H1 (cell line): ENCODE results near the gene USP3. TPM values are rescaled to one million over a fixed set of nuclear protein-coding genes. Genes with fewer than 3 reads are reported as not detected.

Experiments used
- CHD7 ChIP-seq: fragments of 300-600 bp; sonication (generic); IDR thresholded peaks from 2 replicates; pipeline ENCODE4 v1.7.1; 2012; ENCODE audit warnings: low read length, moderate library complexity, mild to moderate bottlenecking, inconsistent platforms; ENCODE audit not compliant: insufficient replicate concordance
- JUND ChIP-seq: IDR thresholded peaks from 2 replicates; pipeline ENCODE4 v1.6.1; 2011; ENCODE audit warnings: mild to moderate bottlenecking, improper control_type of control experiment, low read length
- MAX ChIP-seq: IDR thresholded peaks from 2 replicates; pipeline ENCODE4 v1.6.1; 2012; ENCODE audit warnings: inconsistent platforms
- SAP30 ChIP-seq: fragments of 300-600 bp; sonication (generic); IDR thresholded peaks from 2 replicates; pipeline ENCODE4 v1.7.1; 2012; ENCODE audit warnings: low read length, moderate library complexity, mild to moderate bottlenecking, inconsistent platforms; ENCODE audit not compliant: insufficient read depth, insufficient replicate concordance
- ZNF274 ChIP-seq: IDR thresholded peaks from 2 replicates; pipeline ENCODE4 v1.7.0; 2012; ENCODE audit warnings: low read length, borderline replicate concordance; ENCODE audit errors: extremely low read depth
- polyA plus RNA-seq, 7 experiments: library from polyadenylated mRNA; depleted of rRNA in 3 of 7; stranded (reverse) in 5 of 7; unstranded in 2 of 7; fragments of >200 nt in 5 of 7; fragments of 200-250 nt in 2 of 7; gene quantifications; 1 replicate in 5 of 7; 2 replicates in 1 of 7; 4 replicates in 1 of 7; pipeline versions ENCODE4 v1.2.1 to v1.2.3, GENCODE V29; 2011 to 2013; ENCODE audit warnings: missing spikeins in 2 of 7, mixed read lengths in 2 of 7
- total RNA-seq: library from RNA; stranded (reverse); fragmentation: NEBNext Ultra II Directional; extraction: Animal tissue kit (Norgen Biotek cat#: 25700); gene quantifications from 2 replicates; pipeline ENCODE4 v1.2.1, GENCODE V29; 2021
- TF ChIP-seq, protein P1 (sequence below): IDR thresholded peaks from 2 replicates; pipeline ENCODE4 v1.6.1; 2011; ENCODE audit warnings: low read length, improper control_type of control experiment

The USP3 gene
- total and polyA plus RNA-seq, 2 of the 8 experiments (the other 6 are each of a cell fraction or from before 2014, with no cell fraction given), result 15.5 to 16.2 TPM

DNA sequence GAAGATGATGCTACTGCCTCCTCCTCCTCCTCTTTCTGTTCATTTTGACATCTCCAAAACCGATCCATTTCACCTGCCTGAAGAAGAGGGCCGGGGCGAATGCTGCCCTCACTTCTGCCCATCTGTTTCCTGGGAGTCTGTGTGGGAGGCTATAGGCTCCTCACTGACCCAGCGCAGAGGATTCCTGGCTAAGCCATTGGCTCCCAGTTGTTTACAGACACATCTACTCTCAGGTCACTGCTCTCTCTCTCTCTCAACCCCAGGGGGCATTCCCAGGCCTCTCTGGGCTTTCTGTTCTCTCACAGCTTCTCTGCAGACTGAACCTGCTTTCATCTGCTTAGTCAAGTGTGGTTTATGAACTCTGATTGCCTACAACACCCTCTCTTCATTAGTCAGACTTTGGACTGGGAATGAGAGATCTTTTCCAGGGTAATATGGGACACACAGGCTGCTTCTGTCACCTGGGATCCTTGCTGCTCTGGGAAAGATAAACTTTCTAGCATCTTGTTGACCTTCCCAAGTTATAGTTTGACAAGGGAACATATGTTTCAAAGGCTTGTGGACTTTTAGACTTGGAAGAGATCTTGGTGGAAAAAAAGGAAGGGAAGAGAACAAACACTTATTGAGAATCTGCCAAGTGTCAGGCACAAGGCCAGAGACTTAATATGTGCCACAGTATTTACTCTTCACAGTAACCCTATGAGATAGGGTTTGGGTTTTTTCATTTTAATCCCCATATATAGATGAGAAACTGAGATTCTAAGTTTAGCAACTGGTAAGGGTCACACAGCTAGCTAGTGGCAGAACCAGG, 30.2 kb upstream of the USP3 start (continued):
- TF ChIP-seq, protein P1, sequence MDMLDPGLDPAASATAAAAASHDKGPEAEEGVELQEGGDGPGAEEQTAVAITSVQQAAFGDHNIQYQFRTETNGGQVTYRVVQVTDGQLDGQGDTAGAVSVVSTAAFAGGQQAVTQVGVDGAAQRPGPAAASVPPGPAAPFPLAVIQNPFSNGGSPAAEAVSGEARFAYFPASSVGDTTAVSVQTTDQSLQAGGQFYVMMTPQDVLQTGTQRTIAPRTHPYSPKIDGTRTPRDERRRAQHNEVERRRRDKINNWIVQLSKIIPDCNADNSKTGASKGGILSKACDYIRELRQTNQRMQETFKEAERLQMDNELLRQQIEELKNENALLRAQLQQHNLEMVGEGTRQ, result no peak
- no peak for TF ChIP-seq CHD7
- no peak for TF ChIP-seq SAP30
- no peak for TF ChIP-seq ZNF274
- no peak for TF ChIP-seq MAX
- no peak for TF ChIP-seq JUND
